Measurements from ENCODE around the gene SLAMF9. TPM values are rescaled to one million over a fixed set of nuclear protein-coding genes. Genes with fewer than 3 reads are reported as not detected.

The SLAMF9 gene
- total and polyA plus RNA-seq, 2 experiments from 2014 or later: not detected

DNA sequence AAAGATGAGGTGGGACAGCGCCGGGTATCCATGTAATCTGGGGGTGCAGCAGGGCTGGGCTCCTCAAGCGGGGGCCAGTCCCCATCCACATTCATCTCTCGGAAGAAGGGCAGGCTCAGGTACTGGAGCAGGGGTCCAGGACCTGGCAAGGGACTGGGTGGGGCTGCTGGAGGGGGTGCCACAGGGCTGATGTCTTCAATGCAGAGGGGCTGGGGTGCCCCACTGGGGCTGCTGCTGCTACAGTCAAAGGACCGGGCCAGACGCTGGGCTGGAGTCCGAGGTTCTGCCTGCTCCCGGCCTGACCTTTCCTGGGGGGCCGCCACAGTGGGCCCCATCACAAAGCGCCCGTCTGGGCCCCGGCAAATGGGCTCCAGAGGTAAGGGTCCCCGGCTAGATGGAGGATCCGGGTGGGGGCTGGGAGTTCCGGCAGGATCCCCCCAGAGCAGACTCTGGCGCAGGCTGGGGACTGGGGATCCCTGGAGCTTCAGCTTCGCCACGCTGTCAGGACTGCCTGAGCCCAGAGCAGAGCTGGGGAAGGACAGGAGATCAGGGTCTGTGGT is 25.5 kb downstream of the SLAMF9 start:
- H3K4me1 ChIP-seq (ENCODE audit: low read depth): peaks cover 6% of the 10 kb centered on the region
- no peaks in the 10 kb centered on the region for H3K36me3 ChIP-seq
- H3K27ac ChIP-seq: no peak overlapping the region
- H3K9me3 ChIP-seq (ENCODE audit: low read depth): no peaks in the 10 kb centered on the region
- peaks cover 5% of the 10 kb centered on the region for H3K27me3 ChIP-seq
- DNase-seq (ENCODE audit: low read depth in 1 of 2, low spot score in 1 of 2): no peak
- TF ChIP-seq, protein P1, sequence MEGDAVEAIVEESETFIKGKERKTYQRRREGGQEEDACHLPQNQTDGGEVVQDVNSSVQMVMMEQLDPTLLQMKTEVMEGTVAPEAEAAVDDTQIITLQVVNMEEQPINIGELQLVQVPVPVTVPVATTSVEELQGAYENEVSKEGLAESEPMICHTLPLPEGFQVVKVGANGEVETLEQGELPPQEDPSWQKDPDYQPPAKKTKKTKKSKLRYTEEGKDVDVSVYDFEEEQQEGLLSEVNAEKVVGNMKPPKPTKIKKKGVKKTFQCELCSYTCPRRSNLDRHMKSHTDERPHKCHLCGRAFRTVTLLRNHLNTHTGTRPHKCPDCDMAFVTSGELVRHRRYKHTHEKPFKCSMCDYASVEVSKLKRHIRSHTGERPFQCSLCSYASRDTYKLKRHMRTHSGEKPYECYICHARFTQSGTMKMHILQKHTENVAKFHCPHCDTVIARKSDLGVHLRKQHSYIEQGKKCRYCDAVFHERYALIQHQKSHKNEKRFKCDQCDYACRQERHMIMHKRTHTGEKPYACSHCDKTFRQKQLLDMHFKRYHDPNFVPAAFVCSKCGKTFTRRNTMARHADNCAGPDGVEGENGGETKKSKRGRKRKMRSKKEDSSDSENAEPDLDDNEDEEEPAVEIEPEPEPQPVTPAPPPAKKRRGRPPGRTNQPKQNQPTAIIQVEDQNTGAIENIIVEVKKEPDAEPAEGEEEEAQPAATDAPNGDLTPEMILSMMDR (IDR thresholded peaks at IDR 0.05; ENCODE audit: low read depth, low read length): no peak
- no peak overlapping the region for H3K4me3 ChIP-seq

GRCh38 chr1:159927849-159928431 is 26.1 kb downstream of the SLAMF9 start:
- no peak for DNase-seq (ENCODE audit: low read depth in 1 of 2, low spot score in 1 of 2)
- H3K36me3 ChIP-seq: no peaks in the 10 kb centered on the region
- TF ChIP-seq, protein P1 (IDR thresholded peaks at IDR 0.05; ENCODE audit: low read depth, low read length): no peak

DNA sequence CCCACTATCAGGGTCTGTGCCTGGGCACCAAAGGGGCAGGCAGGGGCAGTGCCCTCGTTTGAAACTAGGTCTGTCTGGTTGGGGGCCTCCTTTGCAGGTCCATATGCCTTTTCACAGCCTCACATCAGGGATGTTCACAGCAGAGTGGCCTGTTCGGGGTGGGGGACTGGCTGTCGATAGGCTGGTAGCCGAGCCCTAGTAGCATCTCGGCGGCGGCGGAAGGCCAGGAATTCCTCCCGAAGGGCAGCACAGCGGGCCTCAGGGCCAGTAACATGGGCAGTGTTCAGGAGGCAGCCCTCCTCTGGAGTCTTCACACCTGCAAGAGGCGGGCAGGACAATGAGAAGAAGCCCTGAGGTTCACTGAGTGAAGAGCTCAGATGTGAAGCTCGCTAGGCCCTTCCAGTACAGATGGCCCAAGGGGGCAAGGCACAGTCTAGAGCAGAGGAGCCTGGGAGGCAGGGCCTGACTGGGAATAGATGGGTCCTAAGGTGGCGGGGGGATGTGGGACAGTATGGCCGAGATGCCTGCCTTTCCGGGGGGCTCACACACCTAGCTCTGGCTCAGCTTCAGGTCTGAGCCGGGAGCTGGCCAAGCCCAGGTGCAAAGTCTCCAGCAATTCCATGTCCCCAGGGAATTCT is 26.7 kb downstream of the SLAMF9 start:
- no peaks in the 10 kb centered on the region for H3K36me3 ChIP-seq
- no peak for DNase-seq (ENCODE audit: low read depth in 1 of 2, low spot score in 1 of 2)
- H3K4me1 ChIP-seq (ENCODE audit: low read depth): peaks cover 9% of the 10 kb centered on the region
- no peak overlapping the region for H3K27ac ChIP-seq
- TF ChIP-seq, protein P1 (IDR thresholded peaks at IDR 0.05; ENCODE audit: low read depth, low read length): no peak
- peaks cover 5% of the 10 kb centered on the region for H3K27me3 ChIP-seq
- H3K9me3 ChIP-seq (ENCODE audit: low read depth): no peaks in the 10 kb centered on the region
- H3K4me3 ChIP-seq: no peak overlapping the region

More at GRCh38 chr1:159927849-159928431, 26.1 kb downstream of the SLAMF9 start:
- Histone ChIP-seq H3K27ac (no peak overlapping the region), H3K9me3 (ENCODE audit: low read depth) (no peaks in the 10 kb centered on the region), H3K4me1 (ENCODE audit: low read depth) (peaks cover 9% of the 10 kb centered on the region), H3K4me3 (no peak overlapping the region), H3K27me3 (peaks cover 5% of the 10 kb centered on the region)

GRCh38 chr1:159925719-159926078 is 28.3 kb downstream of the SLAMF9 start:
- TF ChIP-seq, protein P1 (IDR thresholded peaks at IDR 0.05; ENCODE audit: low read depth, low read length): no peak
- Histone ChIP-seq H3K4me1 (ENCODE audit: low read depth) (peaks cover 9% of the 10 kb centered on the region), H3K27me3 (peaks cover 5% of the 10 kb centered on the region), H3K36me3 (no peaks in the 10 kb centered on the region), H3K4me3 (peak overlapping the region; percentile 21), H3K9me3 (ENCODE audit: low read depth) (no peaks in the 10 kb centered on the region), H3K27ac (no peak overlapping the region)
- no peak for DNase-seq (ENCODE audit: low read depth in 1 of 2, low spot score in 1 of 2)

GRCh38 chr1:159924791-159925718 is 29.0 kb downstream of the SLAMF9 start, which contains the start of gene TAGLN2:
TAGLN2 (minus strand) TSS chr1:159925507; CDS start chr1:159920509, 4,998 bp downstream.
- H3K27me3 ChIP-seq: peaks cover 5% of the 10 kb centered on the region
- no peaks in the 10 kb centered on the region for H3K36me3 ChIP-seq
- no peaks in the 10 kb centered on the region for H3K9me3 ChIP-seq (ENCODE audit: low read depth)
- TF ChIP-seq, protein P1 (IDR thresholded peaks at IDR 0.05; ENCODE audit: low read depth, low read length): peak; percentile 20
- peak within 1 kb of the TSS; percentile 21 for H3K4me3 ChIP-seq
- peak; percentile 79 to 96 for DNase-seq (ENCODE audit: low read depth in 1 of 2, low spot score in 1 of 2)
- no peak within 1 kb of the TSS for H3K27ac ChIP-seq
- peaks cover 9% of the 10 kb centered on the region for H3K4me1 ChIP-seq (ENCODE audit: low read depth)

Data from cardiac muscle cell (in vitro differentiated cells and primary cell).